Mesodermal cell (in vitro differentiated cells): ENCODE measurements around the gene GSTA5.
"Not testable (repeated sequence)": the region's sequence is repeated elsewhere in the genome, so short reads cannot be mapped to it uniquely, and the experiment has no call there.

Experiments
- H3K27ac ChIP-seq: 2 replicates; pipeline ENCODE4 v1.7.0; 2013; ENCODE audit warnings: mild to moderate bottlenecking, low read depth, low read length, moderate library complexity; ENCODE audit not compliant: severe bottlenecking
- H3K36me3 ChIP-seq: 2 replicates; pipeline ENCODE4 v1.7.1; 2013; ENCODE audit warnings: mild to moderate bottlenecking, low read length, moderate library complexity; ENCODE audit not compliant: control insufficient read depth, insufficient read depth
- H3K4me1 ChIP-seq: one replicate; pipeline ENCODE4 v1.7.1; 2013; ENCODE audit warnings: mild to moderate bottlenecking, low read length; ENCODE audit not compliant: insufficient read depth, control insufficient read depth, poor library complexity, severe bottlenecking
- H3K4me3 ChIP-seq: 2 replicates; pipeline ENCODE4 v1.7.0; 2013; ENCODE audit warnings: low read length, control low read depth, mild to moderate bottlenecking; ENCODE audit not compliant: insufficient read depth, poor library complexity, severe bottlenecking; ENCODE audit errors: extremely low read depth
- H3K9me3 ChIP-seq: 2 replicates; pipeline ENCODE4 v1.7.1; 2013; ENCODE audit warnings: mild to moderate bottlenecking, low read length, moderate library complexity; ENCODE audit not compliant: control insufficient read depth
- WGBS, 2 experiments: methylation state at CpG; one replicate each; pipeline ENCODE4 v1.1.5; 2013; ENCODE audit warnings: missing lambda C conversion rate in 2 of 2; ENCODE audit not compliant: insufficient coverage in 2 of 2; 5-methylcytosine and 5-hydroxymethylcytosine counted together

The GSTA5 gene

DNA sequence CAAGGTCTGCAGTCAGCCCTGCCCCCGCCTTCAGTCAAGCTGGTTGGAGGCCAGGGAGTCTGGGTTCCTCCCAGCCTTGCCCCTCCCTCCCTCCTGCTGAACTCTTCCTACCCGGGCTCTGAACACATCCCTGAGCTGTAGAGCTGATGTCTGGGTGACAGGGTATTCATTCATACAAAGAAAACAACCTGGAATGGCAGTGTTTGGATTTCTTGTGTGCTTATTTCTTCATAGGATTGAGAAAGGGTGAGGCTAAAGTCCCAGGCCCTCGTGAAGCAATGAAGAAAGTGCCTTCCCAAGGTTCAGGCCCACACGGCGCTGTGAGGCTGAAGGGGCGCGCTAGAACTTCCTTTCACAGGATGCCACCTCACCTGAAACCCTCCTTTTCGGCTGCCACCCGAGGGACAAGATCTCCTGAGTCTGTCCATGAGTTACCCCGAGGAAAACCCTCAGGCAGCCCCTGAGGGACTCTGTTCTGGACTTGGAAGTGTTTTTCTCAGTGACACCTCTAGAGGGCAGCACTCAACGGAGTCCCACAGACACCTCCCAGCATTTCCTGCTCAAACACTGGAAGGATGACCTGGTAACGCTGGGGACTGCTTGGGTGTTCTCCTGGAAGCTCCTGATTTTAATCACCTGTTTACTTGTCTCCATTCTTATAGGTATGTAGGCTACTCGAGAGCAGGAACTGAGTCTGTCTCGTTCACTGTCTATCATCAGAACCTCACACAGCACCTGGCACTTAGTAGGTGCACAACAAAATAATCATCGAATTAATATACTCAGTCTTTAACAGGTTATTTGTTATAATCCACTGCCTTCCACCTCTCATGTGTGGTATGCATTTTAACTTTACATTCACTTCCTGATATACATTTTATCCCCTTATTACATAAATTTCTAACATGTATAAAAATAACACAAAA, 25.2 kb downstream of the GSTA5 start:
- no peaks in the 10 kb centered on the region for H3K36me3 ChIP-seq
- H3K27ac ChIP-seq, result no peak overlapping the region
- H3K4me1 ChIP-seq, result no peaks in the 10 kb centered on the region
- 46% methylated on average over 10 to 12 of the region's 15 CpGs for WGBS, 2 experiments
- H3K9me3 ChIP-seq, result no peaks in the 10 kb centered on the region
- no peak overlapping the region for H3K4me3 ChIP-seq

DNA sequence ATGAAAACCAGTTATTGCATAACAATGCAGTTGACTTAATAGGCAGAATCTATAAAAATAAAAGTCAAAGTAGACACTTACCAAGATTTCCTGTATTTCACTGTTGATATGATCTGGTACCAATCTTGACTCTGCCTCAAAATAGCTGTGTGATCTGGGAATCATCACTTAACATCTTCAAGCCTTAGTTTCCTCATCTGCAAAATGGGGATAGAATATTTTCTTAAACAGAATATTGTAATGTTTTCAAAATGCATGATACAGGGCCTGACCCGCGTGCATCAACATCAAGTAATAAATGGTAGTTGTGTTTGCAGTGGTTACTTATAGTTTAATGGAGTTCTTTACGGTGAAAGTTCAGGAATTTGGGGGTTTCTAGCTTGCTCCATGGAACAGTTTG, 26.1 kb downstream of the GSTA5 start:
- H3K4me1 ChIP-seq, H3K4me3 ChIP-seq, H3K36me3 ChIP-seq, H3K9me3 ChIP-seq, H3K27ac ChIP-seq: not testable (repeated sequence)
- WGBS, 2 experiments, result 67 to 73% methylated on average over 3 of the region's 3 CpGs

DNA sequence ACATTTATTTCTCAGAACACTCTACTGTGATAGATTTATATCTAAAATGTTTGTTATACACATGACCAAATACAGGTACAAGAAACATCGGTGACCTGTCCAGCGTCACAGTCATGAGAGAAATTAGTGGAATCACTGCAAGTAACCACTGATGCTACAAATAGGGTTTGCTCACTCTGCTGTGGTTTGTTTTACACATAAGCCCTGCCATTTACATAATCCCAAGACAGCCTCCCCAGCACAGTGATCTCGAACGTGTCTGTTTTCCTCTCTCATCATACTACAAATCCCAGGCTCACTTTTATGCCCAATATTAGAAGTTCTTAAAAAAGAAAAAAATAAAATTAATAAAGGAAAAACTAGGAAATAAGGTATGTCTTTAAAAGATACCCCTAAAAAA, 30.8 kb downstream of the GSTA5 start:
- H3K27ac ChIP-seq, H3K4me3 ChIP-seq, H3K9me3 ChIP-seq, H3K4me1 ChIP-seq, H3K36me3 ChIP-seq: not testable (repeated sequence)
- WGBS, 2 experiments, result no CpG with 5 or more reads among the region's 4 CpGs

DNA sequence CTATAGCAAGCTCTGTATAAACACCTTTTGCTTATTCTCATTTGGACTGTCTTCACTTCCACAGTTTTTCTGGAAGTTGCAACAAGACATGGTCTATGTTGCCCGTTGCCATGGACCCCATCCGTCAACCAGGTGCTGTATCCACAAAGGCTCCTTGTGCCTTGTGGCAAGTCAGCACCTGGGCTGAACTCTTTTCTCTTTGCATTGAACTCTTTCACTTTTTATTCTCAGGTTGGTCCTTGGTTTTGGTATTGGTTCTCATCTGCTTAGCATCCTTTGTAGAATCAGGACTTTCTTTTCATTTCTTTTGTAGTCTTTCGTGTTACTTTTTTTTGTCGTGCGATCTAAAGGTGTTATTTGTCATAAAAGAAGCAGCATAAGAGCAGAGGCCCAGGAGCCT, 32.0 kb downstream of the GSTA5 start:
- no peak overlapping the region for H3K27ac ChIP-seq
- no peaks in the 10 kb centered on the region for H3K4me1 ChIP-seq
- no peaks in the 10 kb centered on the region for H3K36me3 ChIP-seq
- no peak overlapping the region for H3K4me3 ChIP-seq
- H3K9me3 ChIP-seq, result no peaks in the 10 kb centered on the region
- WGBS, 2 experiments, result 94 to 96% methylated on average over 4 to 5 of the region's 5 CpGs

DNA sequence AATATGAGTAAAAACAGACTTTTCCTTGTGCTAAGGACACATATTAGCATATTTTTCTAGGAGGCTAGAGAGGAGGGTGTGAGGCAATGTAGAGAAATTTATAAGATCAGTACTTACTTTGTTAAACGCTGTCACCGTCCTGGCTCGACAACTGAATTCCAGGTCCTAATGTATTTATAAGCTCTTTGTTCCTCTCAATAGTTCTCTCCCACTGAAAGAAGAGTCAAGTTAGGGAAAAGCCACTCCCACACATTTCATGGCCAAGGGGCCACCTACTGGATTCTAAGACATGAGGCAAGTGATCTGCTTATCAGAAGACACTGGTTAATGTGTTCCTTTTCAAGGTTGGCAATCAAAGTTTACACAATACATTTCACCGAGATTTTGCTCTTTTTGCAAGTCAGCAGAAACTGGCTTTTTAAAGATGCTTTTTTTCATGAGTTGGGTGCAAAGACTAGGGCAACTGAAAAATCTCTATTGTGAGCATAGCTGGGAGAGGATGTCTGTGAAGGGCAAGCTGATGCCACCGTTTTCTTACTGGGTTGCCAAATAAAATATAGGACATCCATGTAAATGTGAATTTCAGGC, 36.9 kb downstream of the GSTA5 start, which contains the start of gene GSTA1:
Gene GSTA1, minus strand, starts transcription at position 149 of the 588 bp plus-strand sequence. CDS start 4,549 bp downstream, outside the sequence.
- H3K9me3 ChIP-seq, result not testable (repeated sequence)
- 50% methylated on average over 2 of the region's 5 CpGs; no CpG with 5 or more reads in 1 of the 2 experiments for WGBS, 2 experiments

DNA sequence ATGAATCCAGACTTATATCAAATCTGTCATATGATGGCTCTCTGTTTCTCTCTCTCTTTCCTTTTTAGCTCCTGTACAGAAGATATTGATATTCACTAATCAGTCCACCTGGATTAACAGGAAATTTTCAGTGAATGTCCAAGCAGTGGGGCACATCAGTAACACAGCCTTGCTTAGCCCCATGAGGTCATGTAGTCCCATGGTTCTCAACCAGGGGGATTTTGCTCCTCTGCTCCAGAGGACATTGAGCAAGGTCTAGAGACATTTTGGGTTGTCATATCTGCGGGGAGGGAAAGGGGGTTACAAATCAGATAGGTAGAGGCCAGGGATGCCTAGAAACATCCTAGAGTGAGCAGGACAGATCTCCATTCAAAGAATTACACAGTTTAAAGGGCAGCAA, 37.8 kb downstream of the GSTA5 start:
- Histone ChIP-seq H3K36me3 (no peaks in the 10 kb centered on the region), H3K27ac (no peak overlapping the region), H3K4me3 (no peak overlapping the region), H3K4me1 (no peaks in the 10 kb centered on the region), H3K9me3 (no peaks in the 10 kb centered on the region)
- whole genome bisulfite sequencing, 2 experiments, result 100% methylated on average over 1 of the region's 1 CpG; no CpG with 5 or more reads in 1 of the 2 experiments

More for the DNA sequence above, 36.9 kb downstream of the GSTA5 start, which contains the start of gene GSTA1:
- not testable (repeated sequence) for H3K4me1 ChIP-seq, H3K4me3 ChIP-seq, H3K36me3 ChIP-seq, H3K27ac ChIP-seq

DNA sequence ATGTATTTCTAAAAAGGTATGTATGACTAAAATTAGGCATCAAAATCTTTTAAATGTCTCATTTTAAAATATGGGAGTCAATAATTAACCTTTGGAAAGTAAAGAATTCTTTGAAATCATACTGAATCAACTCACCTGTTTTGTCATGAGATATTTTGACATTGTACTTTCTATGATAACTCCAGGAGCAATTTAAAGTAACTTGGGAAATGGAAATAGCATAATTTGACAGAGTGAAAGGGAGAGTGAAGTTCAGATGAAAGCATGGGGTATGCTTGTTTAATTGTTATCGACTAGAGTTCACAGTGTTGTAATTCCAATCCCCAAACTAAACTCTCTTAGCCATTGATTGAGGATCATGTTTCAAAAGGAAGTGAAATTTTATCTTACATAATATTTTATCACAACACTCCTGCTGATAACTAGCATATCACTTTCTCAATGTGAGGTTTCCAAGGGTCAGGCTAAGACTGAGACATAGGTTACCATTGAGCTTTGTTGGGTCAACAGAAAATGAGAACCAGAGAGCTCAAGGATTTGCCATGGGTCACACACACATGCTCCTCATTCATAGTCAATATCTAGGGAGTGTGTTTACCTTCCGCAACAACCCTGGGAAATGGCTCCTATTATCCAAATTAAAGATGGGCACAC, 39.3 kb downstream of the GSTA5 start:
- no peak overlapping the region for H3K4me3 ChIP-seq
- H3K27ac ChIP-seq, result no peak overlapping the region
- H3K9me3 ChIP-seq, result no peaks in the 10 kb centered on the region
- H3K36me3 ChIP-seq, result no peaks in the 10 kb centered on the region
- WGBS, 2 experiments, result no CpG with 5 or more reads among the region's 2 CpGs
- no peaks in the 10 kb centered on the region for H3K4me1 ChIP-seq

DNA sequence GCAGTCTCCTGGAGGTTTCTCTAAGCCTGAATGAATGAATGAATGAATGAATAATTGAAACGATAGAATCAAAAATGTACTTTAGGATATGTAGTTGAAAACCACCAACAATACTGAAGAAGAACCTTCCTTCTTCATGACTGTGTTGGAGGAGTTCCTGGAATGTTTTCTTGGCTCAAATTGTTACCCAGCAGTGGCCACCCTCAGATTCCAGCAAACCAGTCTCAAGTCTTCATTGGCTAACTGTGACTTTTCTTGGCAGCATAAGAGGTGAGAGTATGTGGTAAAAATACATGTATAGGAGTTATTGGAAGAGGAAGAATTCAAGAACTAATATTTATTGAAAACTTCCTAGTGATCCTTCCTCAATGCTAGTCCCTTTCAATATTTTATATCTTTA, 41.3 kb downstream of the GSTA5 start:
- WGBS, 2 experiments, result no CpG with 5 or more reads among the region's 1 CpG
- not testable (repeated sequence) for H3K27ac ChIP-seq, H3K9me3 ChIP-seq, H3K4me1 ChIP-seq, H3K4me3 ChIP-seq, H3K36me3 ChIP-seq

DNA sequence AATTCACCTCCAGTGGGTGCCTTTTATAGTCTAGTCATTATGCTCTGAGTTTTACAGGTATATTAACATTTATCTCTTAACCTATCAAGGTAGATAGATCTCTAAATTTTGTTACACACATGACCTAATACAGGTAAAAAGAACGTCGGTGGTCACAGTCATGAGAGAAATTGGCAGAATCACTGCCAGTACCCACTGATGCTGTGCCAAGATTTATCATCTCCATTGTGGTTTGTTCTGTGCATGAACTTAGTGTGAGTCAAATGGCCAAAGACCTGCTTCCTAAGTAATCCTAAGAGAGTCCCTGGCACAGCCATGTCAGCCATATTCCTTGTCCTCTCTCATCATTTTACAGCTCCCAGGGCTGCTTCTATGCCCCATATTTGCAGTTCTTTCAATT, 46.2 kb downstream of the GSTA5 start:
- H3K27ac ChIP-seq, H3K9me3 ChIP-seq, H3K36me3 ChIP-seq, H3K4me3 ChIP-seq, H3K4me1 ChIP-seq: not testable (repeated sequence)
- no CpG with 5 or more reads among the region's 2 CpGs for WGBS, 2 experiments

DNA sequence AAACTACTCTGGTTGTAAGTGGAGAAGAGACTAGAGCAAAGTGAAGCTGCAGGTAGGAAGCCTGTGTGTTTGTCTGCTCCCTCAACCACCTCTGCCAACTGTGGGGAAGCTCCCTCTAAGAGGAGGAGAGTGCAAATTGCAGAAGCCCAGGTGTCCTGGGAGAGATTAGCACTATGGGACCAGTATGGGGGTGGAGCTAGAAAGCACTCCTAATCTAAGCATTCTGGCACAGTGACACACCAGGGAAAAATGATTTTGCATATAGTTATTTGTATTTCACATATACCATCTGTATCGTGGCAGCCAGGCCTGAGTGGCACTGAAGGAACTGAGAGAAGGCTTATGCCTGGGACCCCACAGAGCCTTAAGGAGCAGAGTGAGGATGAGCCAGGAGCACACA, 49.8 kb downstream of the GSTA5 start:
- H3K27ac ChIP-seq, result no peak overlapping the region
- no peak overlapping the region for H3K4me3 ChIP-seq
- H3K36me3 ChIP-seq, result no peaks in the 10 kb centered on the region
- H3K9me3 ChIP-seq, result peaks cover 6% of the 10 kb centered on the region
- peaks cover 6% of the 10 kb centered on the region for H3K4me1 ChIP-seq
- no CpG with 5 or more reads among the region's 1 CpG for WGBS, 2 experiments
